T47D (cell line): ENCODE data around the gene RNF126.

Source experiments
- DNase-seq, 2 experiments: peaks; one replicate each; pipeline versions ENCODE4 v3.0.0 to v3.0.0-alpha.2; 2011 to 2012; ENCODE audit warnings: low read depth in 1 of 2, low spot score in 1 of 2
- JUND ChIP-seq: IDR thresholded peaks from 2 replicates; pipeline ENCODE4 v1.6.1; 2012; ENCODE audit warnings: low read depth
- in situ Hi-C: cut with HindIII; loops from 2 replicates; pipeline ENCODE4 v1.10.0; 2016; ENCODE audit warnings: low sequenced_read_pairs, low pct_unique_long_range_greater_than_20kb

The RNF126 gene

DNA sequence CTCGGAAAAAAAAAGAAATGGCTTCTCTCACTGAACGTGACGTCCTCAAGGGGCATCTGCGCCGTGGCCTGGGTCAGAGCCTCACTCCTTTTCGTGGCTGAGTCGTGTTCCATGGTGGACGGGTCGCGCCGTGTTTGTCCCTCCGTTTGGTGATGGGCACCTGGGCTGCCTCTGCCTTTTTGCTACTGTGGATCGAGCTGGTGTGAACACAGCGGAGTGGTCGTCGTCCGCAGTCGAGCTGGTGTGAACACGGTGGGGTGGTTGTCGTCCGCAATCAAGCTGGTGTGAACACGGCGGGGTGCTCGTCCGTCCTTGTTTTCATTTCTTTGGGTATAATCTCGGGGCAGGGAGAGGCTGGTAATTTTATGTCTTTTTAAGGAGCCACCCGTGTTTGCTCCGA, 61.7 kb downstream of the RNF126 start:
- TF ChIP-seq JUND = no peak
- no peak for DNase-seq
- in situ Hi-C loops = no loop called here
